ENCODE measurements around the gene RPRD2.
"Not testable (repeated sequence)": the region's sequence is repeated elsewhere in the genome, so short reads cannot be mapped to it uniquely, and the experiment has no call there.

Gene RPRD2

GRCh38 chr1:150388241-150388640 is 24.3 kb downstream of the RPRD2 start:
- DNase-seq (ENCODE audit: low read depth in 1 of 2, low spot score in 1 of 2): no peak

DNA sequence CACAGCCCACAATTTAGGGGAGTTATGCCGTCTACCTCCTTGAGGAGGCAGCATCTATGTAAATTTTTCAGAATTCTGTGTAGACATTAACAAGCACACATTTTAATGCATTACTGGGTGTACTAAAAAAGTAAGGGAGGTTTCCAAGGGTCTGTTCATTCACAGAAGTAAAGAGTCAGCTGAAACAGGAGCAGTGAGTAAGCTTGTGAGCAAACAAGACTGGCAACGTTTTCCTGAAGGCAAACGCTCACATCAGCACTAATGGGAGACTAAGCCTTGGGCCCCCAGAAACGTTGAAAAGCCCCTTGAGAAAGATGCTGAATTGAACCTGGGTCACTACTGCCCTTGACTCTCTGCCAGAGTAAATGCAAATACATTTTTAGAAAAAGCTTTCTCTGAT is 25.7 kb downstream of the RPRD2 start:
- DNase-seq (ENCODE audit: low read depth in 1 of 2, low spot score in 1 of 2): no peak

GRCh38 chr1:150392627-150393026 is 28.7 kb downstream of the RPRD2 start:
- no peak for DNase-seq (ENCODE audit: low read depth in 1 of 2, low spot score in 1 of 2)

DNA sequence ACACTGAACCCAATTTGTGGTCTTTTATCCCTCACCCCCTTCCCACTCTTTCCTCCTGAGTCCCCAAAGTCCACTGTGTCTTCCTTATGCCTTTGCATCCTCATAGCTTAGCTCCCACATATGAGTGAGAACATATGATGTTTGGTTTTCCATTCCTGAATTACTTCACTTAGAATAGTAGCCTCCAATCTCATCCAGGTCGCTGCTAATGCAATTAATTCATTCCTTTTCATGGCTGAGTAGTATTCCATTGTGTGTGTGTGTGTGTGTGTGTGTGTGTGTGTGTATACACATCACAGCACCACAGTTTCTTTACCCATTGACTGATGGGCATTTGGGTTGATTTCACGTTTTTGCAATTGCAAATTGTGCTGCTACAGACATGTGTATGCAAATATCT is 31.2 kb downstream of the RPRD2 start:
- not testable (repeated sequence) for DNase-seq (ENCODE audit: low read depth in 1 of 2, low spot score in 1 of 2)

GRCh38 chr1:150397392-150398032 is 33.6 kb downstream of the RPRD2 start:
- DNase-seq (ENCODE audit: low read depth in 1 of 2, low spot score in 1 of 2): no peak

DNA sequence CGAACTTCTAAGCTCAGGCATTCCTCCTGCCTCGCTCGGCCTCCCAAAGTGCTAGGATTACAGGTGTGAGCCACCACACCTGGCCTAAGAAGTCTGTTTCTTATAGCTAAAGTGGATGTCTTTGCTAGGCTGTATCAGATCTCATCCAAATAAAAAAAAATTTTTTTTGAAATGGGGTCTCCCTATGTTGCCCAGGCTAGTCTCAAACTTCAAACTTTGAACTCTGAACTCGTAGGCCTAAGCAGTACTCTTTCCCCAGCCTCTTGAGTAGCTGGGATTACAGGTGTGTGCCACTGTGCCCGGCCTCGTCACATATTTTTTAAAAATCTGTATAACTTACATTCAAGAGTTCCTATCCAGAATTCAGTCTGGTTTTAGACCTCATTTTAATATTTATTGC is 40.5 kb downstream of the RPRD2 start:
- DNase-seq (ENCODE audit: low read depth in 1 of 2, low spot score in 1 of 2): no peak

- no peak for DNase-seq (ENCODE audit: low read depth in 1 of 2, low spot score in 1 of 2)
Measured at GRCh38 chr1:150405660-150406059, 41.7 kb downstream of the RPRD2 start.

DNA sequence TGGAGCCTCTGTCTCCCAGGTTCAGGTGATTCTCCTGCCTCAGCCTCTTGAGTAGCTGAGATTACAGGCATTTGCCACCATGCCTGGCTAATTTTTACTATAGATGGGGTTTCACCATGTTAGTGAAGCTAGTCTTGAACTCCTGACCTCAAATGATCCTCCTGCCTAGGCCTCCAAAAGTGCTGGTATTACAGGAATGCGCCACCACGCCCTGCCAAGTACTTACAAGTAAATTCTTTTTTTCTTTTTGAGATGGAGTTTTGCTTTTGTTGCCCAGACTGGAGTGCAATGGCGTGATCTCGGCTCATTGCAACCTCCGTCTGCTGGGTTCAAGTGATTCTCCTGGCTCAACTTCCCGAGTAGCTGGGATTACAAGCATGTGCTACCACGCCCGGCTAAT is 42.5 kb downstream of the RPRD2 start:
- DNase-seq (ENCODE audit: low read depth in 1 of 2, low spot score in 1 of 2): no peak

DNA sequence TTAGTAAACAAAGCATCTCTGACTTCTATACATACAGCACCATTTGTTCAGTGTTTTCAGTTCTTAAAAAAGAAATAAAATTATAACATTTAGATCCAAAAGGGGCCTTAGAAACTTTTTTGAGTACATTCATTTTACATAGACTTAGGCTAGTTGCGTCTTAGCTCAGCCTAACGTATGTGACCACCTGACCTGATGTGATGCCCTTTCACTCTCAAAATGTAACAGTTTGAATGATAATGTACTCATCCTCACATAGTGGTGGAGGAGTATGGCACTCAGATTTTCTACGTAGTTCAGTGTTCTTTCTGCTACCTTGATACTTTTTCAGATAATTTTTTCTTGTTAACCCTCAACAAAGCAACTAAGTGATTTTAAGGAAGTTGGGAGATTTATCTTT is 43.4 kb downstream of the RPRD2 start:
- no peak for DNase-seq (ENCODE audit: low read depth in 1 of 2, low spot score in 1 of 2)

- DNase-seq (ENCODE audit: low read depth in 1 of 2, low spot score in 1 of 2): no peak
Measured at GRCh38 chr1:150408800-150409199, 44.9 kb downstream of the RPRD2 start.

- DNase-seq (ENCODE audit: low read depth in 1 of 2, low spot score in 1 of 2): no peak
Measured at GRCh38 chr1:150409504-150410362, 45.8 kb downstream of the RPRD2 start.

GRCh38 chr1:150410582-150411101 is 46.7 kb downstream of the RPRD2 start:
- no peak for DNase-seq (ENCODE audit: low read depth in 1 of 2, low spot score in 1 of 2)

- DNase-seq (ENCODE audit: low read depth in 1 of 2, low spot score in 1 of 2): no peak
Measured at GRCh38 chr1:150414592-150414991, 50.6 kb downstream of the RPRD2 start.

GRCh38 chr1:150415800-150416199 is 51.9 kb downstream of the RPRD2 start:
- no peak for DNase-seq (ENCODE audit: low read depth in 1 of 2, low spot score in 1 of 2)

GRCh38 chr1:150420560-150421265 is 56.8 kb downstream of the RPRD2 start:
- no peak for DNase-seq (ENCODE audit: low read depth in 1 of 2, low spot score in 1 of 2)

GRCh38 chr1:150422541-150422940 is 58.6 kb downstream of the RPRD2 start:
- DNase-seq (ENCODE audit: low read depth in 1 of 2, low spot score in 1 of 2): no peak

DNA sequence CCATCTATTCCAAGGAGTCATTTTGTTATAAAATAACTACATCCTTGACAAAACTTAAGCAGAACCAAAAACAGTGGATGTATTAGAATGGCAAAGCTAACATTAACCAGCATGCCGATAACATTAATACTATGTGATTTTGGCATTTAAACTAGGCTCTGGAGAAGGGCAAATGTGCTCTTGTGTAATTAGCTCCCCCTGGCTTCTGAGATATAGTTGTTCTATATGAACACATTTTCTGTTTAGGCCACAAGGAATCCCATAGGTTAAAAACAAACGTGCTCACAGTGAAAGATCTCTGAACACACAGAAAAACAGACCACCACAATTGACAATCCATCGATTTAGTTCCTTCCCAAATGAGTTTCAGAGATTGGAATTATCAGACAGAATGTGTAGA is 65.9 kb downstream of the RPRD2 start:
- DNase-seq (ENCODE audit: low read depth in 1 of 2, low spot score in 1 of 2): no peak

DNA sequence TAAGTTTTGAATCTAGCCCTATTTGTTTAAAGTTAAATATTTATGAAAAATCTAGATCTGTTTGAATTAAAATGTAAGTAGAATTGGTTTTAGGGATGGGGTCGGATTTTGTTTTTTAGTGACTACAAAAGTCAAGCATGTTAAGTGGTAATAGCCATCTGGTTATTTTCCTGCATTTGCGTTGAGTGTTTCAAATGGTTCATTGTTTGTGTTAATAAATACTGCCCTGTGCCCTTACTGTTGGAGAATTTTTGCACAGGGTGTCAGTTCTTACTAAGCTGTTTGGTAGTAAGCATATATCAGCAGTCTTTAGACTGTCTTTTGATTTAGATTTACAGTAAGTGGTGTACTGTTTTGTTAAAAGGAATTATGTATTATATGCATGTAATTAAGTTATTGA is 77.2 kb downstream of the RPRD2 start:
- no peak for DNase-seq (ENCODE audit: low read depth in 1 of 2, low spot score in 1 of 2)

DNA sequence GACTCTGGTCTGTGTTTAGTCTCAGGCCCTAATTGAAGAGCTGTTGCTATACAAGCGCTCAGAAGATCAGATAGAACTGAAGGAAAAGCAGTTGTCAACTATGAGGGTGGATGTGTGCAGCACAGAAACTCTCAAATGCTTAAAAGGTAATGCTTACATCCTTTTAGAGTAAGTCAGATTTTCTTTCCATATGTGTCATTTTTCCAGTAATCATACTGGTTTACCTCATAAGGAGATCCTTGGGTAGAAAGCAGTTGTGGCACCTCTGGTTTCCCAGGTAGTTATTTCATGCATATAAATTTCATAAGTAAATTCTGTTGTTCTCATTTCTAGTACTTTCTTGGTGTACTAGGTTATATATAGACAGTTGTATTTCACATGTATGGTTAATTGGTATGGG is 80.3 kb downstream of the RPRD2 start:
- no peak for DNase-seq (ENCODE audit: low read depth in 1 of 2, low spot score in 1 of 2)

GRCh38 chr1:150456146-150456647 is 92.2 kb downstream of the RPRD2 start:
- DNase-seq (ENCODE audit: low read depth in 1 of 2, low spot score in 1 of 2): no peak

GRCh38 chr1:150464422-150464826 is 100.5 kb downstream of the RPRD2 start:
- DNase-seq (ENCODE audit: low read depth in 1 of 2, low spot score in 1 of 2): peak; percentile 29 to 38

- DNase-seq (ENCODE audit: low read depth in 1 of 2, low spot score in 1 of 2): no peak
Measured at GRCh38 chr1:150466964-150467363, 103.0 kb downstream of the RPRD2 start.
